Renal cortex interstitium (tissue), 15 donors: Measurements from ENCODE around the gene RPL13. TPM values are rescaled to one million over a fixed set of nuclear protein-coding genes. Genes with fewer than 3 reads are reported as not detected.

Source experiments
- DNase-seq, 11 donors: peaks; one replicate each; pipeline ENCODE4 v3.0.0-alpha.2; 2013; ENCODE audit warnings: low read depth in 9 of 11, low spot score in 4 of 11; ENCODE audit errors: extremely low read depth in 1 of 11
- long read RNA-seq, 16 experiments: transcript quantifications; one replicate each; lab custom pipeline, GENCODE V29; 2026
- polyA plus RNA-seq, 3 donors: library from polyadenylated mRNA; unstranded; fragments of 120-200 nt; gene quantifications; one replicate each; pipeline ENCODE4 v1.2.1, GENCODE V29; 2013; ENCODE audit not compliant: insufficient read length in 3 of 3

The RPL13 gene
- 1,000 to 10,000 TPM; 1,503 to 2,429 (median 2,392) TPM for polyA plus RNA-seq
- long read RNA-seq, donor 1, full-length matches to known transcripts = 1,599 of 1,984 reads
- long read RNA-seq, donor 1, partial matches to known transcripts = 347 of 1,984 reads
- long read RNA-seq, donor 1, other reads (novel, unspliced or antisense) = 38 of 1,984 reads
- long read RNA-seq, donor 2, full-length matches to known transcripts = 1,712 of 2,056 reads
- long read RNA-seq, donor 2, partial matches to known transcripts = 304 of 2,056 reads
- long read RNA-seq, donor 2, other reads (novel, unspliced or antisense) = 40 of 2,056 reads
- long read RNA-seq, donor 3, full-length matches to known transcripts = 2,788 of 3,099 reads
- long read RNA-seq, donor 3, partial matches to known transcripts = 239 of 3,099 reads
- long read RNA-seq, donor 3, other reads (novel, unspliced or antisense) = 72 of 3,099 reads
- long read RNA-seq, donor 4, full-length matches to known transcripts = 1,966 of 2,153 reads
- long read RNA-seq, donor 4, partial matches to known transcripts = 148 of 2,153 reads
- long read RNA-seq, donor 4, other reads (novel, unspliced or antisense) = 39 of 2,153 reads
- long read RNA-seq, donor 5 = 0 reads
- long read RNA-seq, donor 6, full-length matches to known transcripts = 1,741 of 2,082 reads
- long read RNA-seq, donor 6, partial matches to known transcripts = 303 of 2,082 reads
- long read RNA-seq, donor 6, other reads (novel, unspliced or antisense) = 38 of 2,082 reads
- long read RNA-seq, donor 7, full-length matches to known transcripts = 2,124 of 2,396 reads
- long read RNA-seq, donor 7, partial matches to known transcripts = 193 of 2,396 reads
- long read RNA-seq, donor 7, other reads (novel, unspliced or antisense) = 79 of 2,396 reads
- long read RNA-seq, donor 8 = 0 reads
- long read RNA-seq, donor 9, full-length matches to known transcripts = 1,846 of 2,059 reads
- long read RNA-seq, donor 9, partial matches to known transcripts = 165 of 2,059 reads
- long read RNA-seq, donor 9, other reads (novel, unspliced or antisense) = 48 of 2,059 reads
- long read RNA-seq, donor 10, full-length matches to known transcripts = 1,821 of 2,000 reads
- long read RNA-seq, donor 10, partial matches to known transcripts = 148 of 2,000 reads
- long read RNA-seq, donor 10, other reads (novel, unspliced or antisense) = 31 of 2,000 reads
- long read RNA-seq, donor 11, full-length matches to known transcripts = 1,498 of 1,632 reads
- long read RNA-seq, donor 11, partial matches to known transcripts = 98 of 1,632 reads
- long read RNA-seq, donor 11, other reads (novel, unspliced or antisense) = 36 of 1,632 reads
- long read RNA-seq, donor 12, full-length matches to known transcripts = 886 of 1,064 reads
- long read RNA-seq, donor 12, partial matches to known transcripts = 168 of 1,064 reads
- long read RNA-seq, donor 12, other reads (novel, unspliced or antisense) = 10 of 1,064 reads
- long read RNA-seq, donor 13 = 0 reads
- long read RNA-seq, donor 14, full-length matches to known transcripts = 2,175 of 2,396 reads
- long read RNA-seq, donor 14, partial matches to known transcripts = 175 of 2,396 reads
- long read RNA-seq, donor 14, other reads (novel, unspliced or antisense) = 46 of 2,396 reads
- long read RNA-seq, donor 15, full-length matches to known transcripts = 837 of 943 reads
- long read RNA-seq, donor 15, partial matches to known transcripts = 94 of 943 reads
- long read RNA-seq, donor 15, other reads (novel, unspliced or antisense) = 12 of 943 reads
- long read RNA-seq, donor 16, full-length matches to known transcripts = 4,947 of 5,448 reads
- long read RNA-seq, donor 16, partial matches to known transcripts = 374 of 5,448 reads
- long read RNA-seq, donor 16, other reads (novel, unspliced or antisense) = 127 of 5,448 reads

DNA sequence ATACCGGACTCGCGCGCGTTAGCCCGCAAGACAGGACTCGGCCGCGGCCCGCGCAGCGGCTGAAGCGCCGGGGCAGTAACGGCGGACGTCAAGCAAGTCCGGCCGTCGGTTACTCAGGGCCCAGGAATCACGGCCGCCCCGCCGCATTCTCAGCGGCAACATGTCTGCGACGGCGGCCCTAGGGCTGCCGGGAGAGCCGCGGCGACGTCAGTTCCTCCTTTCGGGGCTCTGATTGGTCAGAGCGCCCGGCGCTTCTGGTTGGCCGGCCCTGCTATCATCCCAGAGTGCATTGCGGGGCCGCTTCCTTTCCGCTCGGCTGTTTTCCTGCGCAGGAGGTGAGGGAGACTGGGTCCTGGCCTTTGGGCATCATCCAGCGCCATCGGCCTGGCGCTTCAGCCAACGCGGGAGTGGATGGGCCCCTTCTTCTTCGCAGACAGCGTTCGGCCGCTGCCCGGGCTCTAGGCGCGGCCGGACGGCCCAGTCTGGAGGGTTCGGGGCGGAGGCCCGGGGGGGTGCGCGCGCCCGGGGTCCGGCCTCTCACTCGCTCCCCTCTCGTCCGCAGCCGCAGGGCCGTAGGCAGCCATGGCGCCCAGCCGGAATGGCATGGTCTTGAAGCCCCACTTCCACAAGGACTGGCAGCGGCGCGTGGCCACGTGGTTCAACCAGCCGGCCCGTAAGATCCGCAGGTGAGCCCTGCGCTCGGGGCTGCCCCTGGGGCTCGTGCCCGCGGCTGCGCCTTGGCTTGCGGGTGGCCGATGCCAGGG lies at the start of gene RPL13:
TSS of gene RPL13 (plus strand) at position 305 of the 764 bp plus-strand sequence. CDS start at position 583, 278 bp downstream.
- peak; percentile 84 to 95 (median 92) for DNase-seq

DNA sequence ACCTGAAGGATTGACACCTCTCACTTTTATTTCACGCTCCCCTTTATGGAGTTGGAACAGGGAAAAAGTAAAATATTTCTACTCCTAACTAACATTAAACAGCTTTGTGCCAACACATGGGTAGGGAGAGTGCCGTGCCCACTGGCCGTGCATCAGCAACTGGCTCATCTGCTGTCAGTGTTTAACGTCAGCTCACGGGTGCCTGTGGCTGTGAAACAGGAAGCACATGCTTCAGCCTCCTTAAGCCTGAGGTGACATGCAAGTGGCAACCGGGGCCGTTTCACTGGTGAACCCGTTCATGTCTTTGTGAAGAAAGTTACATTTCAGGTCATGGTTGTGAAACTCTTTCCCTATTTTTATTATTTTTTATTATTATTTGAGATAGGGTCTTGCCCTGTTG lies 49.1 kb upstream of the RPL13 start:
- DNase-seq = no peak

DNA sequence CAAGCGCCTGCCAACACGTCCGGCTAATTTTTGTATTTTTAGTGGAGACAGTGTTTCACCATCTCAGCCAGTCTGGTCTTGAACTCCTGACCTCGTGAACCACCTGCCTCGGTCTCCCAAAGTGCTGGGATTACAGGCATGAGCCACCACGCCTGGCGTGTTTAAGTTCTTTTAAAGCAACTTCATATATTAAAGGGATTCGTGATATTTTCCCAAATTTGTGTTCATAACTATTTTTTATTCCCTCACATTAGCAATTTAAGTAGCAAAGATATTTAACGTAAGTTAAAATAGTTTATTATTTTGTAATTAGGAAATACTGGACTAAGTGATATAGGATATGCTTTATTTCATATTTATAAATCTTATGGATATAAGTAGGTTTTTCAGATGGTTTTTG lies 48.0 kb upstream of the RPL13 start:
- no peak for DNase-seq

DNA sequence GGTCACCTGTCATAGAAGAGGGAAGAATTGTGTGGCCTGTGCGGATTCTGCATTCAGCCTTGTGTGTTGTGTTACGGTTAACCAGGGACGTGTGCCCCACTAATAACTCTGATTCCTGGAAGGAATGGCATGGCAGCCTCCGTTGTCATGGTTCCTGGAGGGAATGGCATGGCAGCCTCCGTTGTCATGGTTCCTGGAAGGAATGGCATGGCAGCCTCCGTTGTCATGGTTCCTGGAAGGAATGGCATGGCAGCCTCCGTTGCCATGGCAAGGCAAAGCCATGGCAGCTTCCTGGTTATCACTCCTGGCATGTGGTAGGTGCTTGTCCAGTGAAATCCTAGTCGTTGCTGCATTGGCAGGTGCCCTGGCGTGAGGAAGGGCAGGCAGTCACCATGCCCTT lies 43.4 kb upstream of the RPL13 start:
- DNase-seq = no peak

DNA sequence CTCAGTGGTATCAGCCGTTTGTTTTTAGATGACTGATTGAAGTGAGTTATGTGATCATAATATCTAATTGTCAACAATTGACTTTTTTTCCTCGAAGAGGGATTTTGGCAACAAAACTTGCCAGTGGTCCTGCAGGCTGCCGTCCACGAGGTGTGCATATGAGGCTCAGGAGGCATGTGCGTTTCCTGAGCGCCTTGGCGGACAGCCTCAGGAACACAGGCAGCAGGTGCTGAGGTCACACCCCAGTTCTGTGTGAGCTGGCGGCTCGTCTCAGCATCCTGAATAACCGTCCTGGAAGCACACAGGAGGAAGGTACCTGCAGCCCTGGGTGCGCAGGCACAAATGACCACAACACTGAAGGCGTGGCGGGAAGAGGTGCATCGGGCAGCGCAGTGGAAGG lies 40.6 kb upstream of the RPL13 start:
- no peak for DNase-seq

DNA sequence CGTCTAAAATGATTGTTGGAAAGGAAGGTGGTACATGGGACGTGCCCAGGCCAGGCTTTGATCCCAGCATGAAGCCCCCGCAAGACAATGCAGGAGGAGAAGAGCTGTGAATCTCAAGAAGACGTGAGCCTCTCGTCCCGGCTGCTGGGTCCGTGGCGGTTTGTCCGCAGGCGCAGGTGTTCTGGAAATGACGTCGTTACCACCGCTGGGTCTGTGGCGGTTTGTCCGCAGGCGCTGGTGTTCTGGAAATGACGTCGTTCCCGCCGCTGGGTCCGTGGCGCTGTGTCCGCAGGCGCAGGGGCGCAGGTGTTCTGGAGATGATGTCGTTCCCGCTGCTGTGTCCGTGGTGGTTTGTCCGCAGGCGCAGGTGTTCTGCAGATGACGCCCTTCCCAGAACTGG lies 38.2 kb upstream of the RPL13 start:
- DNase-seq = no peak

DNA sequence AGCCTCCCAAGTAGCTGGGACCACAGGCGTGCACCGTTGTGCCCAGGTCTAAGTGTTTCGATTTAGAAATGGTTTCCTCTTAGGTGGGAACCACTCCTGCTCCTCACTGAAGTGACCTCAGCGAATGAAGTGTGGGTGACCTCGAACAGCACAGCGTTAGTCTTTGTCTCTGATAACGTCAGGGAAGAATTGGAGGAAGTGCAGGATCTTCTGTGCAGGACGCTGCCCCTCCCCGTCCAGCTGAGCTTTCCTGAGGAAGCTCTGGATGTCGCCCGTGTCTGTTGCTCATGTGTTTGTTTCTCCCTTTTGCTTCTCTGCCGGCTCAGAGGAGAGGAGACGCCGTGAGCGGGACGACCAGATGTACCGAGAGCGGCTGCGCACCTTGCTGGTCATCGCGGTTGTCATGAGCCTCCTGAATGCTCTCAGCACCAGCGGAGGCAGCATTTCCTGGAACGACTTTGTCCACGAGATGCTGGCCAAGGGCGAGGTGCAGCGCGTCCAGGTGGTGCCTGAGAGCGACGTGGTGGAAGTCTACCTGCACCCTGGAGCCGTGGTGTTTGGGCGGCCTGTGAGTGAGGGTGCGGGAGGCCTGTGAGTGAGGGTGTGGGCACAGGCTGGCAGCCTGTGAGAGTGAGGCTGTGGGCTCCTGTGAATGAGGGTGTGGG lies 36.7 kb upstream of the RPL13 start:
- DNase-seq = no peak

DNA sequence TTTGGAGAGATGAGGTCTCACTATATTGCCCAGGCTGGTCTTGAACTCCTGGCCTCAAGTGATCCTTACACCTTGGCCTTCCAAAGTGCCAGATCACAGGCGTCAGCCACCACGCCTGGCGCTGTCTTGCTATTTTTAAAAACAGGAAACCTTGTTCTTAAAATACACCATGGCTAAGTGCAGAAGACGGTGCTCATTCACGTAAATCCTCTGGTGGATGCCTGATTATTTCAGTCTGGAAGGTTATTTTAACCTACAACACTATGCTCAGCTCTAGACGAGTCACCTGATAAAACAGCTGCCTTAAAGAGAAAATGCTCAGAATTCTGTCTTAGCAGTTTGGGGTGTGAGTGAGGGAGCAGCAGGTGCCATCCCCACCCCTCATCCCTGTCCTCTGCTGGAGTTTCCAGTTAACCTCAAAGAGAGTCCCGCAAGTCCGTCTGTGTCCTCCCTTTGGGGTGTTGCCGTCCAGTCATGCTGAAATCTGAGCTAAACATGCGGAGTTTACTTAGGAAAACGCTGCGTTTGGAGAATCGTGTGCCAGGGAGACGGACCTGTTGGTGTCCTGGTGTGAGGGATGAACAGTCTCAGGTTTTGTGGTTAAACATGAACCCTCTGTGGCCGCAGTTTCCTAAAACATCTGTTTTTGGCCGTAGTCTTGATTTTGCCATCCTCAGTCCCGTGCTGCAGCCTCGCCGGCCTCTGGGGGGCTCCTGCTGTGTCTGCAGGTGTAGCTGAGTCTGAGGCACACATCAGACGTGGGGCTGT lies 35.2 kb upstream of the RPL13 start:
- no peak for DNase-seq

DNA sequence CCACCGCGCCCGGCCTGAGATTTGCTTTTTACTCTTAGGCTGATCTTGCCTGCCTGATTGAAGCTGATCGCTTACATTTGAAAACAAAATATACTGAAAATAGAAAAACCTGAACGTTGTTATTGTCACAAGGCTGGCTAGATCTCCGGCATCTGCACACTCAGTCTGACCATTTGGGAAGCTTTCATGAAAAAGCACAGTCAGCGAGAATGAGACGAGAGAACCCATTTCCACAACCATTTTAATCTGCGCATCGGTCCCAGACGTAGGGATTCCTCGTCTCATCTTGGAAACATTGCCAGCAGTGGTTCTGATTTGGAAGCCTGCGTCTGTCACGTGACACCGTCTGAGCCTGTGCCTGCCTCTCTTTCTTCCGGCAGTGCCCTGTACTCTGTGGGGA lies 31.4 kb upstream of the RPL13 start:
- no peak for DNase-seq

DNA sequence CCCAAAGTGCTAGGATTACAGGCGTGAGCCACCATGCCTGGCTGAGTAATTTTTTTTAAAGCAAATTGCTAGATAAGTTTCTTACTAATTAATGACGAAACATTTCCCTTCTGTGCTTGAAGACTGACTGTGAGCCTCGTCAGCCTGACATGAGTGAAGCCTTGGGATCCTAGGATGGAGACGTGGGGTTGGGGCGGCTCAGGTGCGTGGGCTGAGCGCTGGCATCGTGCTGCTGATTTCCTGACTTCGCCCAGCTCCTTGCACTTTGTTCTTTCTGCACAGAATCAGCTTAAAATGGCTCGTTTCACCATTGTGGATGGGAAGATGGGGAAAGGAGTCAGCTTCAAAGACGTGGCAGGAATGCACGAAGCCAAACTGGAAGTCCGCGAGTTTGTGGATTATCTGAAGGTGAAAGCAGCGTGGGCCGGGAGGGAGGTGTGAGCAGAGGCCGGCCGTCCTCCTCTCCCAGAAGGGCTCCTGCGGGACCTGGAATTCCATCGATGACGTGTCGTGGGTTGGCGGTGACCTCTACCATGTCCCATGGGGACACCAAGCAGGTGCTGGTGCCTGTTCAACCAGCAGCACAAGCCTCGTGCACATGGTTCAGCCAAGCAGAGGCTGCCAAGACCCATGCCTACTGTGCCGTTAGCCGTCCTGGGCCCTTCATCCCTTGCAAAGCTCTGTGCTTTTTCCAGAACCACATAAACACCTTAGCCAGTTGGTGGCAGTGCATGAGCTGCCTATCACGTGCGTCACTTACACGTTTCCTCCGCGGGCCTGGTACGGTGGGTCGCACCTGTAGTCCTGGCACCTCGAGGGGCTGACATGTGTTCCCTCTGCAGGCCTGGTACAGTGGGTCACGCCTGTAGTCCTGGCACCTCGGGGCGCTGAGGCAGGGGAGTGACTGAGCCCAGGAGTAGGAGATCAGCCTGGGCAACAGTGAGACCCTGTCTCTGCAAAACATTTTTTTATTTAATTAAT lies 29.8 kb upstream of the RPL13 start:
- no peak for DNase-seq

DNA sequence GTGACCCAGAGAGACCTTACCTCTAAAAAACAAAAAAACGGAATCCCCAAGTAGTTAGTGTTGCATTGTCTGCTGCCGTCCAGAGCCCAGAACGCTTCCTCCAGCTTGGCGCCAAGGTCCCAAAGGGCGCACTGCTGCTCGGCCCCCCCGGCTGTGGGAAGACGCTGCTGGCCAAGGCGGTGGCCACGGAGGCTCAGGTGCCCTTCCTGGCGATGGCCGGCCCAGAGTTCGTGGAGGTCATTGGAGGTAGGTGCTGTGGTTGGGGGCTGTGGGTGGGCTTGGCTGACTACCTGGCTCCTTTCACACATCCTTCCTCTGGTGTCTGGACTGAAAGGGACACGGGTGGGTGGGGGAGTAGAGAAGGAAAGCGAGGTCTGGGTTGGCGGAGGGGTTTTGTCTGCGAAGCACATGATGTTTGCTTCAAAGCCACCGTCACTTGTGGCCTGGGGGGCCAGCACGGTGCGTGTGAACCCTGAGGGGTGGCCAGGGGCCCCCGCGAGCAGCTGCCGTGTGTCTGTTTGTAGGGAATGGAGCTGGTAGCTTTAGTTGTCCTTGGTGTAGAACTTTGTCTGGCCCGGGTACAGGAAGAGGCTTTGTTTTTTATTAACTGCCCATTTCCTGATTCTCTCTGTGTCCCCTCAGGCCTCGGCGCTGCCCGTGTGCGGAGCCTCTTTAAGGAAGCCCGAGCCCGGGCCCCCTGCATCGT lies 28.5 kb upstream of the RPL13 start:
- DNase-seq = no peak

DNA sequence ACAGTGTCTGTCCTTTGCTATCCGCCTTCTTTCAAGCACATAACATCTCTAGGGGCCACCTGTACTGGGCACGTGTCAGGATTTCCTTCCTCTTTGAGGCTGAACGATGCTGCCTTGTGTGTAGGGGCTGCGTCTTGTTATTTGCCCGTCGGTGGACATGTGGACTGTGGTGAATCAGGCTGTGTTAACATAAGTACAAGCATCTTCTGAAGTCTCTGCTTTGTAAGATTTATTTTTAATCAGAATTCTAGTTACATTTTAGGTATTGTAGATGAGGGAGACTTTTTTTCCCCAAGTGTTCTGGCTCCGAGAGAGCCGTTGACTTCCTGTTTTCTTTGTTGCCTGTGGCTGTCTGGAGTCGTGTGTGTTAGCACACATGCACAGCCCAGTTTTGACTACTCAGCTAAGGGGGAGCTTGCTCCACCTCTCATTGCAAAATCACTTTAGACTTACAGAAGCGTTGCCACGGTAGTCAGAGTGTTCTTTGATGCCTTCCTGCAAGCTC lies 26.2 kb upstream of the RPL13 start:
- no peak for DNase-seq

DNA sequence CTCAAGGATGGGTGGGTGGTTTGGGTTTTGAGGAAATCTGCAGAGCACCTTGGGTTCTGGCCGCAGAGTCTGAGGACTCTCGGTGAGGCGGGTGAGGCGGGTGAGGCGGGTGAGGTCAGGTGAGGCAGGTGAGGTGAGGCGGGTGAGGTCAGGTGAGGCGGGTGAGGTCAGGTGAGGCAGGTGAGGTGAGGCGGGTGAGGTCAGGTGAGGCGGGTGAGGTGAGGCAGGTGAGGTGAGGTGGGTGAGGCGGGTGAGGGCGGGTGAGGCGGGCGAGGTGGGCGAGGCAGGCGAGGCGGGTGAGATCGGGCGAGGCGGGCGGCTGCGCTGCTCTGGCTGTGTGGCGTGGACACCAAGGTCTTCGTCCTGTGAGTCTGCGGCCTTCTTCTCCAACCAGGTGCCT lies 24.1 kb upstream of the RPL13 start:
- DNase-seq = no peak

DNA sequence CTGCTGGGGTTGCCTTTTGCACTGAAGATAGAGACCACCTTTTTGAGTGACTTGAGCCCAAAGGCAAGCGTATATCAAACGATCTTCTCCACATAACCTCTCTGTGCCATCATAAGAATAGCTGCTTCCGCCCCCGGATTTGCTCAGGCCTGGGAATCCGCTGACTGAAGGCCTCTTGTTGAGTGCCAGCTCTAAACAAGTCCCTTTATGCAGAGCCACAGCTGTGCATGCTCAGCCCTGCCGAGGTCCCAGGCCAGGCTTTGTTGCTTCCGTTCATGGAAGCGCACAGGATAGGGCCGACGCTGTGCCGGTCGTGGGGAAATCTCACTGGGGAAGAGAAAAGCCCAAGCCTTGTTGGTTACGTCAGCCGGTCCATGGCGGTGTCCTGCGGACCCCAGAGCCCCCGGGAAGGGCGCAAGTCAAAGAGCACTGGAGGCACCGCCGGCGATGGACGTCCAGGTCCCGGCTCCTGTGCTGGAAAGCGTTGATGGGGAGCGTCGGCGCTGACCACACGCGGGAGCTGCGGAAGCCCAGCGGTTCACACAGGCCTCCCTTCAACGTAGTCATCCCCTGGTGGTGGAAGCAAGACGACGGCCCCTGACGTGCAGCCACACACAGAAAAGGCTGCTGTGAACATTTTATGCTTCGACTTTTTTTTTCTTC lies 23.5 kb upstream of the RPL13 start:
- DNase-seq = no peak
